PFSK-1 (cell line): ENCODE results near the gene C10orf143.

ENCODE experiments used
- FOXP2 ChIP-seq: optimal IDR thresholded peaks from 2 replicates; pipeline ENCODE3; 2011; ENCODE audit warnings: borderline replicate concordance, control low read depth, inconsistent platforms; ENCODE audit not compliant: insufficient read depth; ENCODE audit errors: extremely low read length, extremely low read depth
- POLR2AphosphoS5 ChIP-seq: IDR thresholded peaks from 2 replicates; pipeline ENCODE4 v1.6.1; 2012; ENCODE audit warnings: low read depth, mild to moderate bottlenecking, control low read depth, low read length, moderate library complexity
- REST ChIP-seq, 2 experiments: IDR thresholded peaks; 2 replicates each; pipeline versions ENCODE4 v1.6.1 to v1.8.0; 2011 to 2012; ENCODE audit warnings: low read depth in 2 of 2, low read length in 2 of 2, control low read depth in 1 of 2, inconsistent platforms in 1 of 2, mild to moderate bottlenecking in 1 of 2, moderate library complexity in 1 of 2; ENCODE audit not compliant: insufficient read depth in 1 of 2
- SIN3A ChIP-seq: IDR thresholded peaks from 2 replicates; pipeline ENCODE4 v1.6.1; 2012; ENCODE audit warnings: mild to moderate bottlenecking, low read length, moderate library complexity, borderline replicate concordance; ENCODE audit not compliant: insufficient read depth
- TAF1 ChIP-seq: IDR thresholded peaks from 2 replicates; pipeline ENCODE4 v1.6.1; 2012; ENCODE audit warnings: low read length, control low read depth, borderline replicate concordance; ENCODE audit not compliant: insufficient read depth

GRCh38 chr10:130061760-130062159 lies 48.9 kb downstream of the C10orf143 start:
- TF ChIP-seq POLR2AphosphoS5, result no peak
- TF ChIP-seq REST (IDR thresholded peaks at IDR 0.05; ENCODE audit: insufficient read depth in 1 of 2, low read depth in 2 of 2, low read length in 2 of 2), result no peak
- no peak for TF ChIP-seq TAF1
- TF ChIP-seq SIN3A, result no peak
- TF ChIP-seq FOXP2, result no peak
